ENCODE results near the gene BRCC3.

DNA sequence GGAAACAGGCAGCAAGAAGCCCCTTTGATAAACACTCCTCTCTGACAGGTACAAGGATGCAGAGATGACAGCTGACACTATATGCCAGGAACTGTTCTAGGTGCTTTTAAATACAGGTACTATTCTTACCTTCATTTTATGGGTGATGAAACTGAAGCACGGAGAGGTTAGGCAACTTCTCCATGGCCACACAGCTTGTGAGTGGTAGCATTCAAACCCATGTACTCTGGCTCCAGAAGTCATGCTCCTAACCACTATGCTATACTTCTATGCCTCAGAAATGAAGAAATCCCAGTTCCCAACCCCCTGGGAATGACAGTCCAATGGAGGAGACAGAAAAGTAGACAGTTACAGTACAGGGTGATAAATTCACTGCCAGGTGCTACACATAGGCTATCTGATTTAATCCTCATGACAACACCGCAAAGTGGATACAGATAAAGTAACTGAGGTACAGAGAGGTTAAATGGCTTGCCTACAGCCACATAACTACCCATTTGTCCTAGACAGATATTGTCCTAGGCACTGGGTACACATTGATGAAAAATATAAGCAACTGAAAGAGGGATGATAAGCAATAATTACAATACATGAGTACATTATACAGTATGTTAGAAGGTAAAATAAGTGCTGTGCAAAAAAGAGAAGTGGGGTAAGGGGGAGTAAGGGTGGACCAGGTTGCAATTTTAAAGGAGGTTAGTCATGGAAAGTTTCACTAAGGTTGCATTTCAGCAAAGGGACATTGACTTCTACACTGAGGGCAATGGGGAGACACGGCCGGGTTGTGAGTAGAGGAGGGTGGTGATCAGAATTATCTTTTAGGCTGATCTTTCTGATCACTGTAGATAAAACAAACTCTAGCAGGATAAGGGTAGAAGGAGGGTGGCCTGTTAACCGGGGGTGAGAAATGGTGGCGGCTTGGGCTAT, 47.1 kb upstream of the BRCC3 start:
- TF ChIP-seq, protein P1, sequence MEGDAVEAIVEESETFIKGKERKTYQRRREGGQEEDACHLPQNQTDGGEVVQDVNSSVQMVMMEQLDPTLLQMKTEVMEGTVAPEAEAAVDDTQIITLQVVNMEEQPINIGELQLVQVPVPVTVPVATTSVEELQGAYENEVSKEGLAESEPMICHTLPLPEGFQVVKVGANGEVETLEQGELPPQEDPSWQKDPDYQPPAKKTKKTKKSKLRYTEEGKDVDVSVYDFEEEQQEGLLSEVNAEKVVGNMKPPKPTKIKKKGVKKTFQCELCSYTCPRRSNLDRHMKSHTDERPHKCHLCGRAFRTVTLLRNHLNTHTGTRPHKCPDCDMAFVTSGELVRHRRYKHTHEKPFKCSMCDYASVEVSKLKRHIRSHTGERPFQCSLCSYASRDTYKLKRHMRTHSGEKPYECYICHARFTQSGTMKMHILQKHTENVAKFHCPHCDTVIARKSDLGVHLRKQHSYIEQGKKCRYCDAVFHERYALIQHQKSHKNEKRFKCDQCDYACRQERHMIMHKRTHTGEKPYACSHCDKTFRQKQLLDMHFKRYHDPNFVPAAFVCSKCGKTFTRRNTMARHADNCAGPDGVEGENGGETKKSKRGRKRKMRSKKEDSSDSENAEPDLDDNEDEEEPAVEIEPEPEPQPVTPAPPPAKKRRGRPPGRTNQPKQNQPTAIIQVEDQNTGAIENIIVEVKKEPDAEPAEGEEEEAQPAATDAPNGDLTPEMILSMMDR (IDR thresholded peaks at IDR 0.05) = no peak
- TF ChIP-seq POLR2A (IDR thresholded peaks at IDR 0.05) (no peak), POLR2AphosphoS5 (IDR thresholded peaks at IDR 0.05; ENCODE audit: insufficient read depth in 1 of 2, low read depth in 1 of 2) (no peak)
